ENCODE measurements around the gene MACROD2.

DNA sequence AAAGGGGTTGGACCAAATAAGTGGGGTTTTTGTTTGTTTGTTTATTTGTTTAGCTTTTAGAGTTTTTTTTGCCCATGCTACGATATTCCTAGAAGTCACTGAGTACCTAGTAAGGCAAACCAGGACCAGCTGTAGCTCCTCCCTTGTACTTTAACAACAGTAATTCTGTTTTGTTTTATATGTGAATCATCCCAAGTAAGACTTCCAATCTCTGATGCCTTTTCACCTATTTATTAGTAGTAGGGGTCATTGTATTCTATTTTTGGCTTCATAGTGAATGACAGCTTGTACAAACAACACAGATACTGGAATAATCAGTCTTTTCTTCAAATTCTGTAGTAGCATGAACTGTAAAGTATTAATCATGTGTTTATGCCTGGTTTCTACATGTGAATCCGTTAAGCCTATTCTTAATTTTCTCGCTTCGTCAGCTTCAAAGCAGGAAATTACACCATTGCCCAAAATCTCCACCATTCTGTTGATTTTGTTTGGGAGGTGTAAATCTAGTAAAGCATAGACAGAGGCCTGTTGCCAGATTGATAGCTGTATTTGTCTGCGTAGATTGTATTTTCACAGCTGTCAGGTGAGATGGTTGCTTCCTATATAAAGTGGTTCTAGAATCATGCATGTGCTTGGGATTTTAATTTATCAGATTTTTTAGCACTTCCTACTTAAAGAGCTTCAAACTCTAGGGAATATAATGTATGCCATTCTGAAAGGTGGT lies 493.6 kb downstream of the MACROD2 start:
- no peak for TF ChIP-seq EZH2 (IDR thresholded peaks at IDR 0.05; ENCODE audit: borderline replicate concordance, insufficient read depth, low read depth, low read length, poor library complexity, severe bottlenecking)
- TF ChIP-seq, protein P1, sequence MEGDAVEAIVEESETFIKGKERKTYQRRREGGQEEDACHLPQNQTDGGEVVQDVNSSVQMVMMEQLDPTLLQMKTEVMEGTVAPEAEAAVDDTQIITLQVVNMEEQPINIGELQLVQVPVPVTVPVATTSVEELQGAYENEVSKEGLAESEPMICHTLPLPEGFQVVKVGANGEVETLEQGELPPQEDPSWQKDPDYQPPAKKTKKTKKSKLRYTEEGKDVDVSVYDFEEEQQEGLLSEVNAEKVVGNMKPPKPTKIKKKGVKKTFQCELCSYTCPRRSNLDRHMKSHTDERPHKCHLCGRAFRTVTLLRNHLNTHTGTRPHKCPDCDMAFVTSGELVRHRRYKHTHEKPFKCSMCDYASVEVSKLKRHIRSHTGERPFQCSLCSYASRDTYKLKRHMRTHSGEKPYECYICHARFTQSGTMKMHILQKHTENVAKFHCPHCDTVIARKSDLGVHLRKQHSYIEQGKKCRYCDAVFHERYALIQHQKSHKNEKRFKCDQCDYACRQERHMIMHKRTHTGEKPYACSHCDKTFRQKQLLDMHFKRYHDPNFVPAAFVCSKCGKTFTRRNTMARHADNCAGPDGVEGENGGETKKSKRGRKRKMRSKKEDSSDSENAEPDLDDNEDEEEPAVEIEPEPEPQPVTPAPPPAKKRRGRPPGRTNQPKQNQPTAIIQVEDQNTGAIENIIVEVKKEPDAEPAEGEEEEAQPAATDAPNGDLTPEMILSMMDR (IDR thresholded peaks at IDR 0.05), result no peak
